ENCODE results near the gene TRPM6.
A peak's percentile ranks its signal among the peaks of the same experiment; 100 is the strongest.

Gene TRPM6

DNA sequence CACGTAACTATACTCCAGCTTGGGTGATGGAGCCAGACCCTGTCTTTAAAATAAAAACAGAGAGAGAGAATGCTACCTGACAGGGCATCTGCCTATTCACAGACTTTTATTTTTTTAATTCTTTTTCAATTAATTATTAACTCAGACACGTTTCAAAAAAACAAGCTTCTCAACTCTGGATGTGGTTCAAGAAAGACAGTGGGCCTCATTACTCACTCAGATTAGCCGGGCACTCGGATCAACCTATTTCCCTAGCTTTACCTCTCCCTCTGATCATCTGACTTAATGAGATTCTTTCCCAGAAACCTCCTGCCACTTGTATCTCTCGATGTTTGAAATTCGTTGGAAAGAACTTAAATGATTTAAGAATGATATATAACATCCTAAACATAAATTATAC lies 134.1 kb downstream of the TRPM6 start:
- TF ChIP-seq, protein P1, sequence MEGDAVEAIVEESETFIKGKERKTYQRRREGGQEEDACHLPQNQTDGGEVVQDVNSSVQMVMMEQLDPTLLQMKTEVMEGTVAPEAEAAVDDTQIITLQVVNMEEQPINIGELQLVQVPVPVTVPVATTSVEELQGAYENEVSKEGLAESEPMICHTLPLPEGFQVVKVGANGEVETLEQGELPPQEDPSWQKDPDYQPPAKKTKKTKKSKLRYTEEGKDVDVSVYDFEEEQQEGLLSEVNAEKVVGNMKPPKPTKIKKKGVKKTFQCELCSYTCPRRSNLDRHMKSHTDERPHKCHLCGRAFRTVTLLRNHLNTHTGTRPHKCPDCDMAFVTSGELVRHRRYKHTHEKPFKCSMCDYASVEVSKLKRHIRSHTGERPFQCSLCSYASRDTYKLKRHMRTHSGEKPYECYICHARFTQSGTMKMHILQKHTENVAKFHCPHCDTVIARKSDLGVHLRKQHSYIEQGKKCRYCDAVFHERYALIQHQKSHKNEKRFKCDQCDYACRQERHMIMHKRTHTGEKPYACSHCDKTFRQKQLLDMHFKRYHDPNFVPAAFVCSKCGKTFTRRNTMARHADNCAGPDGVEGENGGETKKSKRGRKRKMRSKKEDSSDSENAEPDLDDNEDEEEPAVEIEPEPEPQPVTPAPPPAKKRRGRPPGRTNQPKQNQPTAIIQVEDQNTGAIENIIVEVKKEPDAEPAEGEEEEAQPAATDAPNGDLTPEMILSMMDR (IDR thresholded peaks at IDR 0.05; ENCODE audit: low read depth, low read length, missing control alignments), result no peak
- H3K4me3 ChIP-seq (ENCODE audit: low read depth, low read length), result no peak overlapping the region
- no peak for DNase-seq (ENCODE audit: low read depth)

DNA sequence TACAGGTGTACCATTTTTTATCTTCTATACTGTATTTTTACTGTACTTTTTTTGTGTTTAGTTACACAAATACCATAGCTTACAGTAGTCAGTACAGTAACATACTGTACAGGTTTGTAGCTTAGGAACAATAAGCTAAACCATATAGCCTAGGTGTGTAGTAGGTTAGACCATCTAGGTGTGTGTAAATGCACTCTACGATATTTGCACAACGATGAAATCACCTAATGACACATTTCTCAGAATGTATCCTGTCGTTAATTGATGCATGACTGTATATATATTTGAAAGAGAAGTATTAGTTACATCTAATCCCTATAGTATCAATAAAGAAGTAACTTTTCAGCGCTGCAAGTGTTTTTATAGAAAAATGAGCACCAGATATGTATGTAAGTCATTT lies 138.8 kb downstream of the TRPM6 start:
- TF ChIP-seq, protein P1 (IDR thresholded peaks at IDR 0.05; ENCODE audit: low read depth, low read length, missing control alignments), result no peak
- DNase-seq (ENCODE audit: low read depth), result no peak
- H3K4me3 ChIP-seq (ENCODE audit: low read depth, low read length), result no peak overlapping the region

GRCh38 chr9:74742792-74743730 lies 144.7 kb downstream of the TRPM6 start:
- TF ChIP-seq, protein P1 (IDR thresholded peaks at IDR 0.05; ENCODE audit: low read depth, low read length, missing control alignments), result peak; percentile 70
- no peak for DNase-seq (ENCODE audit: low read depth)
- H3K4me3 ChIP-seq (ENCODE audit: low read depth, low read length), result no peak overlapping the region

DNA sequence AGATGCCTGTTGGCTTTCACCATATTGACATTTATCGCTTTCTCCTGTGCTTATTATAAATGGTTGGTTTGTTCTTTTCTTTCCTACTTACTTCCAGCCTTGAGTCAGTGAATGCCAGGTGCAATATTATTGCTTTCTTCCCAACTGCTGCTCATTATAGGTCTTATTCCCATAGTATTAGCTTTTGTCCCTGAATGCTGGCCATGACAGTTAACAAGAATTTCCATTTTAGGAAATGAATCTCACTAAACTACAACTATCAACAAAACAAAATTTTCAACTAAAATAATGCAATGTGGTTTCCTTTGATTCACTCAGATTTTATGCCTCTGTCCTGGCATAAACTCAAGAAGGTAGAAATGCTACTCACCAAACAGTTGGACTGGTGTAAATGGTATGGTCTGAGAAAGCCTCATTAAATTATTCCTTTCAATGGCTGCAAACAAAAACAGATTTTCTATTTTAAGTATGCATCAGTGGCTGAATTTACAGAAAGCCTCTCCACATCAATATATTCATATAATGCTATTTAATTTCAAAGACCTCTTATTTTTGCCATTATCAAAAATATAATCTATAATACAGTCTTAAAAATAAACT lies 145.4 kb downstream of the TRPM6 start:
- TF ChIP-seq, protein P1 (IDR thresholded peaks at IDR 0.05; ENCODE audit: low read depth, low read length, missing control alignments), result no peak
- DNase-seq (ENCODE audit: low read depth), result no peak
- no peak overlapping the region for H3K4me3 ChIP-seq (ENCODE audit: low read depth, low read length)

DNA sequence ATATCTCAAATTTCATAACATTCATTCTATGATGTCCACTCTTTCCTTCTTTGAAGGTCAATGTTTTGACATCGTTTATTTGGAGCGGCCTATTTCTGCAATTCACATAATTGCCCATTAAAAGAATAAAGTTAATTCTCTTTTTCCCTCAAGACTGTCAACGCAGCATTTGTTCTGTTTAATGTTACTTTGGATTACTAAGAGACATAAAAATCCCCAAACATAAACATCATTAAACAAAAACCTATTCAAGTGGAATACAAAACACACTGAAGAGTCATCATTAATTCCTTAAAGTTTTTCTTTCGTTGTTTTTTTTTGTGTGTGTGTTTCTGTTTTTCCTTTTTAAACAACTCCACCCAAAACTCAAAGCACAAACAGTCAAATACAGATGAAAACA lies 151.1 kb downstream of the TRPM6 start:
- TF ChIP-seq, protein P1 (IDR thresholded peaks at IDR 0.05; ENCODE audit: low read depth, low read length, missing control alignments), result no peak
- H3K4me3 ChIP-seq (ENCODE audit: low read depth, low read length), result no peak overlapping the region
- DNase-seq (ENCODE audit: low read depth), result no peak

- DNase-seq (ENCODE audit: low read depth), result no peak
- H3K4me3 ChIP-seq (ENCODE audit: low read depth, low read length), result no peak overlapping the region
- TF ChIP-seq, protein P1 (IDR thresholded peaks at IDR 0.05; ENCODE audit: low read depth, low read length, missing control alignments), result no peak
Measured at GRCh38 chr9:74735761-74736160, 152.0 kb downstream of the TRPM6 start.
